ENCODE measurements around the gene C2orf92. TPM values are rescaled to one million over a fixed set of nuclear protein-coding genes. Genes with fewer than 3 reads are reported as not detected.

The C2orf92 gene
- total and polyA plus RNA-seq, 8 donors, result 7.6 to 30.9 (median 25.5) TPM

DNA sequence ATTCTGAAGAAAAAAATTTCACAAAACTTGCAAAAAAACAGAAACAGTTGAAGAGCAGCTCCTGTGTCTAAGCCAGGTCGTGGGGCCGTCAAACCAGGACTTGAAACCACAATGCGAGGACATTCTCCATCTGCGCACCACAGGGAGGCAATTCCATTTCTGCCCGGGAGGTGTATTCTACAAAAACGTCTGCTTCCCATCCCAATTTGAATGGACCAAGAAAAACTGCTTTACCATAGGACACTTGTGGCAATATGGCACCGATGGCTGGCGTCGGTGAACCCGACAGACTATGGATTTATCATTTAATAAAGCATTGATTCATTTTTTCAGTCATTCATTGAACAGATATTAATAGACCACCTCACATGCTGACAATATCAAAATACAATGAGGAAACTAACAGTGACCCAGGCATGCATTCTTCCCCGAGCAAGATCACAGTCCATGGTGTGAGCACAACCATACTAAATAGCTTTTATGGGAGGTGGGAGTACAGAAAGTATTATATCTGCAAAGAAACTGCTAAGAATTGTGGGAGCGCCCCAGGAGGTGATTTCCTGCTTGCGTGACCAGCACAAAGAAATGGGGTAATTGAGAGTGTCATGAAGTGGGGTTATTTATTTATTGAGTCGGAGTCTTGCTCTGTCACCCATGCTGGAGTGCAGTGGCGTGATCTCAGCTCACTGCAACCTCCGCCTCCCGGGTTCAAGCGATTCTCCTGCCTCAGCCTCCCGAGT is 33.4 kb downstream of the C2orf92 start:
- H3K4me3 ChIP-seq, result no peak overlapping the region
- DNase-seq, result no peak
- H3K9me3 ChIP-seq, result no peaks in the 10 kb centered on the region
- no peak for ATAC-seq
- no peak overlapping the region for H3K27ac ChIP-seq
- H3K36me3 ChIP-seq, result no peaks in the 10 kb centered on the region
- H3K27me3 ChIP-seq, result peaks cover 0 to 6% of the 10 kb centered on the region in 2 donors
- no peaks in the 10 kb centered on the region for H3K4me1 ChIP-seq
- no peak for TF ChIP-seq CTCF (IDR thresholded peaks at IDR 0.05)
- intact Hi-C loops (cut with DNase I), result no loop called here

- Histone ChIP-seq H3K9me3 (no peaks in the 10 kb centered on the region), H3K36me3 (no peaks in the 10 kb centered on the region), H3K4me3 (no peak overlapping the region), H3K4me1 (no peaks in the 10 kb centered on the region), H3K27me3 (peaks cover 0 to 13% of the 10 kb centered on the region in 2 donors), H3K27ac (no peak overlapping the region)
- no peak for ATAC-seq
- intact Hi-C loops (cut with DNase I), result no loop called here
- DNase-seq, result no peak
- TF ChIP-seq CTCF (IDR thresholded peaks at IDR 0.05), result no peak
Measured at GRCh38 chr2:97703741-97704140, 34.2 kb downstream of the C2orf92 start.

- Histone ChIP-seq H3K36me3 (no peaks in the 10 kb centered on the region), H3K4me3 (no peak overlapping the region), H3K4me1 (no peaks in the 10 kb centered on the region), H3K27me3 (peaks cover 0 to 22% of the 10 kb centered on the region in 2 donors), H3K27ac (no peak overlapping the region), H3K9me3 (no peaks in the 10 kb centered on the region)
- TF ChIP-seq CTCF (IDR thresholded peaks at IDR 0.05), result no peak
- ATAC-seq (no peak), DNase-seq (no peak)
- intact Hi-C loops (cut with DNase I), result no loop called here
Measured at GRCh38 chr2:97704989-97705388, 35.5 kb downstream of the C2orf92 start.

GRCh38 chr2:97706112-97706511 is 36.6 kb downstream of the C2orf92 start:
- intact Hi-C loops (cut with DNase I), result no loop called here
- Histone ChIP-seq H3K36me3 (no peaks in the 10 kb centered on the region), H3K27ac (no peak overlapping the region), H3K4me3 (no peak overlapping the region), H3K4me1 (no peaks in the 10 kb centered on the region), H3K27me3 (peaks cover 0 to 26% of the 10 kb centered on the region in 2 donors), H3K9me3 (no peaks in the 10 kb centered on the region)
- no peak for TF ChIP-seq CTCF (IDR thresholded peaks at IDR 0.05)
- no peak for ATAC-seq
- DNase-seq, result no peak

DNA sequence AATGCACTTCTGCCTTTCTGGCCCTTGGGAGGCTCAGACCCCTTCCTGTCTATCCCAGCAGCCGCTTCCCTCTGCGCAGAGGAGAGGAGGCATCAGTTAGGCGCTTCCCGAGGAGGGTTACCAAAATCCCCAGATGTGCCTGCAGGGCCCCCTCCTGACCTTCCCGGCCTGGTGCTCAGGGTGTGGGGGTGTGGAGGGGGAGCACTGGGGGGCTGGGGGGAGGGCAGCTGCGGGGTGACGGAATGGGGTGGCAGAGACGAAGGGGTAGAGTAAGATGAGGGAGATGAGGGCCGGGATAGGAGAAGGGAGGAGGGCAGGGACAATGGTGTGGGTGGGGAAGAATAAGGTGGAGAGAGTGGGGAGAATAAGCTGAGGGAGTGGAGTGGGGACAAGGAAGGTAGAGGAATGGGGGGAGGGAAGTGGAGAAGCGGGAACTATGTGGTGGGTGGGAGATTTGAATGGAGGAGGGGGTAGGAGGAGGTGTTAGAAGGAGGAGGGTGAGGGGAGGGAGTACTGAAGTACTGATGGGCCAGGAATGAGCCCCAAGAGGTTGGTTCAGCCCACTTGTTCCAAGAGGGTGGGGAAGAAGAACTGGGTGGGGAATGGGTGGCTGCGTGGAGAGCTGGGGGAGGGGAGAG is 37.3 kb downstream of the C2orf92 start:
- no peaks in the 10 kb centered on the region for H3K4me1 ChIP-seq
- H3K27me3 ChIP-seq, result peaks cover 0 to 26% of the 10 kb centered on the region in 2 donors
- H3K4me3 ChIP-seq, result no peak overlapping the region
- H3K9me3 ChIP-seq, result no peaks in the 10 kb centered on the region
- TF ChIP-seq CTCF (IDR thresholded peaks at IDR 0.05), result no peak
- H3K27ac ChIP-seq, result no peak overlapping the region
- intact Hi-C loops (cut with DNase I), result no loop called here
- DNase-seq, result no peak
- no peaks in the 10 kb centered on the region for H3K36me3 ChIP-seq
- ATAC-seq, result no peak
